SK-N-MC (cell line): Measurements from ENCODE around the gene UGDH.
"Not testable (repeated sequence)": the region's sequence is repeated elsewhere in the genome, so short reads cannot be mapped to it uniquely, and the experiment has no call there.

Source experiments
- DNase-seq: peaks from one replicate; pipeline ENCODE4 v3.0.0-alpha.2; 2011; ENCODE audit warnings: low read depth, low spot score
- H3K27ac ChIP-seq: fragments of 200-600 bp; sonication (generic); 2 replicates; pipeline ENCODE4 v1.5.1; 2016; ENCODE audit warnings: mixed run types
- H3K36me3 ChIP-seq: fragments of 200-600 bp; sonication (generic); 2 replicates; pipeline ENCODE4 v1.6.1; 2017; ENCODE audit warnings: antibody characterized with exemption, low read length, mixed read lengths; ENCODE audit not compliant: insufficient read depth
- H3K4me3 ChIP-seq: fragments of 200-600 bp; sonication (generic); 2 replicates; pipeline ENCODE4 v1.5.1; 2016
- H3K9ac ChIP-seq: fragments of 200-600 bp; sonication (generic); 2 replicates; pipeline ENCODE4 v1.8.0; 2017; ENCODE audit warnings: mixed run types, mixed read lengths; ENCODE audit not compliant: insufficient read length
- H3K9me3 ChIP-seq: fragments of 200-600 bp; sonication (generic); 2 replicates; pipeline ENCODE4 v1.6.1; 2017; ENCODE audit warnings: low read depth, mild to moderate bottlenecking, antibody characterized with exemption, low read length, moderate library complexity, mixed read lengths
- EZH2 ChIP-seq: fragments of 200-600 bp; sonication (generic); IDR thresholded peaks from one replicate; pipeline ENCODE4 v1.6.1; 2017; ENCODE audit warnings: antibody characterized with exemption
- FOXP2 ChIP-seq: optimal IDR thresholded peaks from 2 replicates; pipeline ENCODE3; 2011; ENCODE audit warnings: mild to moderate bottlenecking, moderate library complexity; ENCODE audit not compliant: insufficient read depth; ENCODE audit errors: extremely low read length, control extremely low read depth
- POLR2AphosphoS5 ChIP-seq: IDR thresholded peaks from 2 replicates; pipeline ENCODE4 v1.6.1; 2012; ENCODE audit warnings: mild to moderate bottlenecking, low read depth, low read length, borderline replicate concordance

Gene UGDH

GRCh38 chr4:39510348-39510929, 16.8 kb downstream of the UGDH start:
- Histone ChIP-seq H3K4me3 (no peak overlapping the region), H3K27ac (no peak overlapping the region), H3K9ac (no peak overlapping the region), H3K9me3 (no peaks in the 10 kb centered on the region), H3K36me3 (peaks cover 57% of the 10 kb centered on the region)
- TF ChIP-seq FOXP2 (no peak), POLR2AphosphoS5 (no peak), EZH2 (no peak)
- DNase-seq = no peak

GRCh38 chr4:39505581-39505980, 21.7 kb downstream of the UGDH start:
- no peak overlapping the region for H3K27ac ChIP-seq
- TF ChIP-seq EZH2 = no peak
- no peak for TF ChIP-seq FOXP2
- no peak for TF ChIP-seq POLR2AphosphoS5
- no peak overlapping the region for H3K9ac ChIP-seq

GRCh38 chr4:39504538-39504937, 22.7 kb downstream of the UGDH start:
- Histone ChIP-seq H3K36me3 (peaks cover 71% of the 10 kb centered on the region), H3K4me3 (no peak overlapping the region), H3K9ac (no peak overlapping the region), H3K27ac (no peak overlapping the region), H3K9me3 (no peaks in the 10 kb centered on the region)
- DNase-seq = no peak
- TF ChIP-seq EZH2 (no peak), POLR2AphosphoS5 (no peak), FOXP2 (no peak)

More at GRCh38 chr4:39505581-39505980, 21.7 kb downstream of the UGDH start:
- no peak overlapping the region for H3K4me3 ChIP-seq
- no peak for DNase-seq
- no peaks in the 10 kb centered on the region for H3K9me3 ChIP-seq
- peaks cover 78% of the 10 kb centered on the region for H3K36me3 ChIP-seq

- H3K9me3 ChIP-seq, H3K9ac ChIP-seq, H3K27ac ChIP-seq, DNase-seq, H3K4me3 ChIP-seq: not testable (repeated sequence)
- peaks cover 62% of the 10 kb centered on the region for H3K36me3 ChIP-seq
Observed at GRCh38 chr4:39502664-39503035, 24.6 kb downstream of the UGDH start.

DNA sequence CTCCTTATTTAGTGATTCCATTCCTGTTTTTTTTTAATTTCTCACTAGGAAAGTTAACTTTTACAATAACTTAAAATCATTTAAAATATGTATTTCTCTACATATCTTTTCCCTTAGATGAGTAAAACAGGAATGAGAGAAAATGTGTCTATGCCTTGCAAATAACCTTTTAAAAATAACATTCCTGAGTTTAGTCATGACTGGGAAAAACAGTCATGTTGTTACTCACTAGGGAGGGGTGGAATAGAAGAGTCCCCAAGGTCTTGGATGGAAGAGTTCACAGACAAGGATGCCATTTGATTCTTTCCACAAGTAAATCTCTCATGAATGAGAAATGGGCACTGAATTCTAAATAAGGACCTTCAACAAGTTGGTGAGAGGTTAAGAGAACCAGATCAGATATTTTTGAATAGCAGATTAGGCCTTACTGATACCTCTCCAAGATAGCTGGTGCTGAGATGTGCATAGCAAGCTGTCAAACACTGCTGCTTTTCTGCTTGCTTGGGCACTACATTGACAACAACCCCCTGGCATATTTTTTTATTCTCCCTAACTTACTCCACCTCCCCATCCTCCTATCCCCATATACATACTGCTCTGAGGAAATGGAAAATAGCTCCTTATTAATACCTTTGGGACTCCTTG, 25.1 kb downstream of the UGDH start:
- H3K36me3 ChIP-seq = peaks cover 57% of the 10 kb centered on the region
- no peak for DNase-seq
- no peak overlapping the region for H3K27ac ChIP-seq
- no peak for TF ChIP-seq POLR2AphosphoS5
- TF ChIP-seq EZH2 = no peak
- no peak for TF ChIP-seq FOXP2
- H3K9me3 ChIP-seq = no peaks in the 10 kb centered on the region
- no peak overlapping the region for H3K9ac ChIP-seq
- no peak overlapping the region for H3K4me3 ChIP-seq

DNA sequence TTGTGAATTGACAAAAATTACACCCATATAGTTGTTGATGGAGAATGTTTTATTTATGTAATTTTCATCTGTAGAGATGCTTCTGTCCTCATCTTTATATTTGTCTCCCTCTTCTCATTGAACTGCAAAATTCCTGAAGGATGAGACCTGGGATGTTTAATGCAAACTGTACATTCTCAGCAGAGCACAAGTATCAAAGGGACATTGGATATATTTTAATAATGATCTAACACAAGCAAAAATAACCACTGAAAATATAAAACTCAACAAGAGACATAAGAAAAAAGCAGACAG, 28.6 kb downstream of the UGDH start:
- Histone ChIP-seq H3K36me3 (peaks cover 31% of the 10 kb centered on the region), H3K9ac (no peak overlapping the region), H3K27ac (no peak overlapping the region), H3K9me3 (no peaks in the 10 kb centered on the region), H3K4me3 (no peak overlapping the region)
- TF ChIP-seq FOXP2 (no peak), POLR2AphosphoS5 (no peak), EZH2 (no peak)
- DNase-seq = no peak

DNA sequence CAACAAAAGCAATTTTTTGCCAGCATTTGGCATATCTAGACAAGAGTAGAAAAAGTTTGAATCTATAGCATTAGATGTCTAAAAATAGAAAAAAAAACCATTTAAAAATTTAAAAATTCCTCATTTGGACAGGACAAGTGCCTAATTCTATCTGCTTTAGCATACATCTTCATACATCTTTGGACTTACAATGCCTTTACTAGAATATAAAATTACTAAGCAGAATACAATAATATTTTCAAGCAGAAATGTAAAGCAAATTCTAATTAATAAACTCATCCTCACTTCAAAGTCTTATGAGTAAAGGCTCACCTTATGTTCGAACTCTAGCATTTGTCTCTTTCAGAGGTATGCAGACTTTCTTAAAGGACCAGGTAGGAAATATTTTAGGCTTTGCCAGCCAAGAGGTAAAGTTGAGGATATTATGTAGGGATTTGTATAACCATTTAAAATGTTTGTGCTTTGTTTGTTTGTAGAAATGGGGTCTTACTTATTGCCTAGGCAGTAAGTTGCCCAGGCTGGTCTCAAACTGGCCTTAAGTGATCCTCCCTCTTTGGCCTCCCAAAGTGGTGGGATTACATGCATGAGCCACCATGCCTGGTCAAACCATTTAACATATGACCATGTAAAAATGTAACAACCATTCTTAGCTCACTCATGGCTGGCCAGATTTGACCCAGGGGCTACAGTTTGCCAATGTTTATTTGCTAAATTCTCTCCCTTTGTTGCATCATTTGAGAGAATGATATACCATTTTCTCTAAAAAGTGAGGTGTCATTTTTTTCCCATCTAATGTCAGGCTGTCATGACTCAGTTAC, 29.1 kb downstream of the UGDH start:
- no peak for DNase-seq
- Histone ChIP-seq H3K4me3 (no peak overlapping the region), H3K9me3 (no peaks in the 10 kb centered on the region), H3K27ac (no peak overlapping the region), H3K9ac (no peak overlapping the region), H3K36me3 (peaks cover 25% of the 10 kb centered on the region)
- TF ChIP-seq POLR2AphosphoS5 (no peak), FOXP2 (no peak), EZH2 (no peak)

DNA sequence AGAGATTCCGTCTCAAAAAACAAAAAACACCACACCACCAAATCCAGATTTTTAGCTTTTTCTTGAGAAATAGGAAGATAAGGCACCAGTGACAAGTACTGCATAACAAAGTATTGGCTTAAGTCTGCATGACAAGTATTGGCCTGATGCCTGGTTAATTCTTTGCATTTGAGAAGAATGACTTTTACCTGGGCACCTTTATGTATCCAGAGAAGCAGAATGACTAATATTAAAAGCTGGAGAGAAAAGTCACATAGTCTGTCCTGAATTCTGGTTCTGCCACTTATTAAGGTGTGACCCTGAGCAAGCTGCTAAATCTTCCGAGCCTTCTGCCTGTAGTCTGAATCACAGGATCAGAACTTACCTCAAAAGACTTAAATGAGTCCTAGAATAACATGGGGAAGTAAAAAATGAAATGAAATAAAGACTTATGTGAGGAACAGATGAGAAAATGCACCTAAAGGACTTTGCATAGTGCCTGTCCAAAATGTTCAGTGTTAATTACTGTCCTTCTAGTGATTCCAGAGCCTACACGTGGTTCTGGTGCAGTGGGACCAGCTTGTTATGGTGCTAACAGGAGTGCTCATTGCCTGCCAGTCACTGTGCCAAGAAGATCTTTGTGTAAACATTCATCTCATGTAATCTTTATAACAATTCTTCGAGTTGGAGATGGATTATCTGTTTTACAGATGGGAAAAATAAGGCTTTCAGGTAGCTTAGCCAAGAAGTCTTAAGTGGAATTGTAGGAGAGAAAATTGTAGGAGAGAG, 31.6 kb downstream of the UGDH start:
- H3K9ac ChIP-seq = no peak overlapping the region
- TF ChIP-seq EZH2 (no peak), FOXP2 (no peak), POLR2AphosphoS5 (no peak)
- no peak overlapping the region for H3K27ac ChIP-seq
- H3K4me3 ChIP-seq = no peak overlapping the region
- H3K9me3 ChIP-seq = no peaks in the 10 kb centered on the region
- peaks cover 12% of the 10 kb centered on the region for H3K36me3 ChIP-seq
- DNase-seq = no peak

DNA sequence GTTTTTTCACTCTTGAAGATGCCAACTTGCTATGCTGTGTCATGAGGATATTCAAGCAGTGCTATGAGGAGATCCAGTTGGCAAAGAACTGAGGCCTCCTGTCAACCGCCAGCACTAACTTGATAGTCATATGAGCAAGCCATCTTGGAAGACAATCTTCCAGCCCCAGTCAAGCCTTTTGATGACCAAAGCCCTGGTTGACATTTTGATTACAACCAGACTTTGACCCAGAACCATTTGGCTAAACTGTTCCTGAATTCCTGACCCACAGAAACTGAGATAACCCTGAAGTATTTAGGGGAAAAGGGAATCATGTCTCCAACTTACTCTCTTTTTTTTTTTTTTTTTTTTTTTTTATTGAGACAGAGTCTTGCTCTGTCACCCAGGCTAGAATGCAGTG, 32.9 kb downstream of the UGDH start:
- Histone ChIP-seq H3K4me3 (no peak overlapping the region), H3K9ac (no peak overlapping the region), H3K27ac (no peak overlapping the region), H3K36me3 (peaks cover 8% of the 10 kb centered on the region), H3K9me3 (no peaks in the 10 kb centered on the region)
- TF ChIP-seq FOXP2 (no peak), POLR2AphosphoS5 (no peak)
- DNase-seq = no peak
